HUES6 (cell line): ENCODE results near the gene PPCDC.

Experiments used
- H3K27ac ChIP-seq: 2 replicates; pipeline ENCODE4 v1.7.0; 2013; ENCODE audit warnings: low read depth, mild to moderate bottlenecking, low read length, inconsistent platforms
- H3K27me3 ChIP-seq: 2 replicates; pipeline ENCODE4 v1.6.1; 2013; ENCODE audit warnings: low read length; ENCODE audit not compliant: control insufficient read depth, insufficient read depth
- H3K36me3 ChIP-seq: 2 replicates; pipeline ENCODE4 v1.6.1; 2013; ENCODE audit warnings: low read length; ENCODE audit not compliant: control insufficient read depth, insufficient read depth
- H3K4me1 ChIP-seq: 2 replicates; pipeline ENCODE4 v1.6.1; 2013; ENCODE audit warnings: low read length; ENCODE audit not compliant: control insufficient read depth, insufficient read depth
- H3K4me3 ChIP-seq: 2 replicates; pipeline ENCODE4 v1.5.1; 2013; ENCODE audit warnings: low read depth, low read length
- H3K9ac ChIP-seq: one replicate; pipeline ENCODE4 v1.6.1; 2013; ENCODE audit warnings: mild to moderate bottlenecking, low read length
- H3K9me3 ChIP-seq: 2 replicates; pipeline ENCODE4 v1.6.1; 2013; ENCODE audit warnings: low read depth, low read length; ENCODE audit not compliant: control insufficient read depth, insufficient read depth

PPCDC gene

DNA sequence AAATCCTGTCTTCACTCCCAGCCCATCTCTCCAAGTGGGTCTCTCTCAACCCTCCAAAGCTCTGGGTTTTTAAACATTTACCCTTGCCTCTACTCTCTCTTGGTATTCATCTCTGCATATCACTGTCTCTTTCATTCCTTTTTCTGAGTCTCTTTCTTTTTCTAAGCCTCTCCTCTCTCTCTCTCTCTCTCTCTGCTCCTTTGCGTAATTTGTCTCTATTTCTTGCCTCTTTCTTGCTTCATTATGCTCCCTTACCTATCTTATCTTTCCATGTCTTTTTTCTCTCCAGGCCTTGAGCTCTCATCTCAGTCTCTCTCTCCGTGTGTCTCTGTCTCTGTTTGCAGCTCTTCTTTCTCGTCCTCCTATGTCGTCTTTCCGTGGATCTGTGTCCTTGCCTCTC lies 28.7 kb upstream of the PPCDC start:
- Histone ChIP-seq H3K9ac (no peak overlapping the region), H3K4me1 (0 out of 2 replicates have a peak, but pooled peaks cover 6% of the 10 kb centered on the region), H3K4me3 (peak overlapping the region; percentile 50)

GRCh38 chr15:74995182-74995778 lies 28.1 kb upstream of the PPCDC start, which contains the start of gene SCAMP5:
TSS of gene SCAMP5 (plus strand) at chr15:74995563. CDS start at chr15:75011840, 16,277 bp downstream.
- H3K4me3 ChIP-seq: peak within 1 kb of the TSS; percentile 86
- no peaks in the 10 kb centered on the region for H3K9me3 ChIP-seq
- peaks cover 30% of the 10 kb centered on the region for H3K27me3 ChIP-seq
- no peak within 1 kb of the TSS for H3K27ac ChIP-seq
- no peaks in the 10 kb centered on the region for H3K36me3 ChIP-seq
- H3K4me1 ChIP-seq: 0 out of 2 replicates have a peak, but pooled peaks cover 6% of the 10 kb centered on the region
- H3K9ac ChIP-seq: peak within 1 kb of the TSS; percentile 63

More for the DNA sequence above, 28.7 kb upstream of the PPCDC start:
- no peak overlapping the region for H3K27ac ChIP-seq
- no peaks in the 10 kb centered on the region for H3K9me3 ChIP-seq
- H3K27me3 ChIP-seq: peaks cover 30% of the 10 kb centered on the region
- H3K36me3 ChIP-seq: no peaks in the 10 kb centered on the region

GRCh38 chr15:74995779-74996765 lies 27.3 kb upstream of the PPCDC start:
- Histone ChIP-seq H3K4me1 (0 out of 2 replicates have a peak, but pooled peaks cover 6% of the 10 kb centered on the region), H3K27ac (no peak overlapping the region), H3K27me3 (peaks cover 30% of the 10 kb centered on the region), H3K36me3 (no peaks in the 10 kb centered on the region), H3K9me3 (no peaks in the 10 kb centered on the region), H3K4me3 (peak overlapping the region; percentile 86), H3K9ac (peak overlapping the region; percentile 63)

DNA sequence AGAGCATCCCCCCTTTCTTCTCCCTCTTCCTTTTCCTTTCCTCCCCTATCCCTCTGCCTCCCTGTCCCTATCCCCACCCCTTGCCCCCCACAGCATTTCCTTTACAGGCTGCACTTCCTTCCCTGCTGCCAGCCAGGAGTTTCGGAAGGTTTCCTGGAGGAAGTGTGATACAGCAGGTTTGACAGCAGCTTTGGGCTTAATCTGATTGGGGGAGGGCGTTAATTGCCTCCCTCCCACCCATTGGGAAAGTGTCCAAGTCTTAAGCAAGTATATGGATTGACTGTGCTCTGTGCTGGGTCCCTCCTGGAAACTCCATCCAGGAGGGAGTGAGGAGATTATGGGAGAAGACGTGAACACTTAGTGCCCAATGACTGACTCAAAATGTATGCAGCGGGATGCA lies 26.2 kb upstream of the PPCDC start:
- Histone ChIP-seq H3K9me3 (no peaks in the 10 kb centered on the region), H3K4me3 (no peak overlapping the region), H3K9ac (no peak overlapping the region), H3K36me3 (no peaks in the 10 kb centered on the region), H3K27ac (no peak overlapping the region), H3K4me1 (0 out of 2 replicates have a peak, but pooled peaks cover 6% of the 10 kb centered on the region), H3K27me3 (peaks cover 24% of the 10 kb centered on the region)

- no peak overlapping the region for H3K4me3 ChIP-seq
Measured at GRCh38 chr15:74997543-74997942, 25.8 kb upstream of the PPCDC start.

GRCh38 chr15:75001310-75001709 lies 22.1 kb upstream of the PPCDC start:
- Histone ChIP-seq H3K9me3 (no peaks in the 10 kb centered on the region), H3K27ac (no peak overlapping the region), H3K27me3 (peaks cover 16% of the 10 kb centered on the region), H3K9ac (no peak overlapping the region), H3K4me1 (0 out of 2 replicates have a peak, but pooled peaks cover 3% of the 10 kb centered on the region), H3K36me3 (no peaks in the 10 kb centered on the region), H3K4me3 (no peak overlapping the region)

More at GRCh38 chr15:74997543-74997942, 25.8 kb upstream of the PPCDC start:
- Histone ChIP-seq H3K36me3 (no peaks in the 10 kb centered on the region), H3K27ac (no peak overlapping the region), H3K9me3 (no peaks in the 10 kb centered on the region), H3K27me3 (peaks cover 24% of the 10 kb centered on the region), H3K4me1 (0 out of 2 replicates have a peak, but pooled peaks cover 6% of the 10 kb centered on the region), H3K9ac (no peak overlapping the region)

GRCh38 chr15:75002398-75002797 lies 21.0 kb upstream of the PPCDC start:
- no peaks in the 10 kb centered on the region for H3K36me3 ChIP-seq
- no peaks in the 10 kb centered on the region for H3K4me1 ChIP-seq
- H3K27ac ChIP-seq: no peak overlapping the region
- H3K27me3 ChIP-seq: peaks cover 5% of the 10 kb centered on the region; the same call in 1 of the 2 replicates
- no peak overlapping the region for H3K4me3 ChIP-seq
- no peak overlapping the region for H3K9ac ChIP-seq
- H3K9me3 ChIP-seq: no peaks in the 10 kb centered on the region

DNA sequence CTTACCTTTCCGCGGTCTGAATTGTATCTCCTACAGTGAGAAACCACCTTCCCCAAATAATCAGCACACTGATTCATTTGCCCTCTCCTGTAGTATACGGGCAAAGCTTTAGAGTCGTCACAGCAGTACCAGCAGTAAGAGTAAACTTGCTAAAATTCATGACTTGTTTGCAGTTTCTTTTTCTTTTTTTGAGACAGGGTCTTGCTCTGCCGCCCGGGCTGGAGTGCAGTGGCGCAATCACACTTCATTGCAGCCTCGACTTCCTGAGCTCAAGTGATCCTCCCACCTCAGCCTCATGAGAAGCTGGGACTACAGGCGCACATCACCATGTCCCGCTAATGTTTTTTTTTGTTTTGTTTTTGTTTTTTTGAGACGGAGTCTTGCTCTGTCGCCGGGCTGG lies 16.2 kb upstream of the PPCDC start:
- Histone ChIP-seq H3K27ac (no peak overlapping the region), H3K9me3 (no peaks in the 10 kb centered on the region), H3K4me1 (no peaks in the 10 kb centered on the region), H3K36me3 (no peaks in the 10 kb centered on the region), H3K4me3 (no peak overlapping the region), H3K9ac (no peak overlapping the region), H3K27me3 (no peaks in the 10 kb centered on the region)

GRCh38 chr15:75008221-75008625 lies 15.2 kb upstream of the PPCDC start:
- H3K4me3 ChIP-seq: no peak overlapping the region
- peaks cover 6% of the 10 kb centered on the region; the same call in 1 of the 2 replicates for H3K36me3 ChIP-seq
- H3K27me3 ChIP-seq: no peaks in the 10 kb centered on the region
- no peak overlapping the region for H3K9ac ChIP-seq
- no peak overlapping the region for H3K27ac ChIP-seq
- H3K9me3 ChIP-seq: no peaks in the 10 kb centered on the region
- no peaks in the 10 kb centered on the region for H3K4me1 ChIP-seq

DNA sequence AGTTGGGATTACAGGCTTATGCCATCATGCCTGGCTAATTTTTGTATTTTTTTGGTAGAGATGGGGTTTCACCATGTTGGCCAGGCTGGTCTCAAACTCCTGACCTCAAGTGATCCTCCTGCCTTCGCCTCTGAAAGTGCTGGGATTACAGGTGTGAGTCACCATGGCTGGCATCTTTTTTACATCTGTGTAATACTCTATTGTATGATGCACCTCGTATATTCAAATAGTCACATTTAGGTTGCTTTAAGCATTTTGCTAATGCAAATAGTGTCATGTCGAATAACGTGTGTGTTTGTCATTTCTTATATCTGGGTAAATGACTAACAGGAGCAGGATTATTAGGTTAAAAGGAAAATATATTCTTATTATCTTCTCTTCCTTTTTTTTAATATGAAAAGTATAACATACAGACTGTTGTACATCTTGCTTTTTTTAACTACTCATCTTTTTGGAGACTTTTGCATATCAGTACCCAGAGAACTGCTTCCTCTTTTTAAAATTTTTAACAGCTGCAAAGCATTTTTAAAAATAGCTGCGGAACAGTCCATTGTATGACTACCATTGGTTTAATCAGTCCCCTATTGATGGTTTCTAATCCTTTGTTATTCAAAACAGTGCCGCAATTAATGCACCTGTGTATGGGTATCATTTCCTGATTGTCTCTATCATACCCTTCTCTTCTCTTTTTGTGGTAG lies 14.6 kb upstream of the PPCDC start:
- Histone ChIP-seq H3K4me1 (no peaks in the 10 kb centered on the region), H3K9ac (no peak overlapping the region)

More for the DNA sequence above, 14.6 kb upstream of the PPCDC start:
- Histone ChIP-seq H3K36me3 (peaks cover 7% of the 10 kb centered on the region; the same call in 1 of the 2 replicates), H3K27me3 (no peaks in the 10 kb centered on the region), H3K27ac (no peak overlapping the region), H3K4me3 (no peak overlapping the region), H3K9me3 (no peaks in the 10 kb centered on the region)
